Raji (cell line): ENCODE measurements around the gene HORMAD2.

Source experiments
- POLR2A ChIP-seq: IDR thresholded peaks from 2 replicates; pipeline ENCODE4 v1.6.1; 2011; ENCODE audit warnings: low read depth, low read length, control low read depth; ENCODE audit not compliant: insufficient read depth

HORMAD2 gene

GRCh38 chr22:30128511-30128910 is 48.2 kb downstream of the HORMAD2 start:
- no peak for TF ChIP-seq POLR2A

GRCh38 chr22:30129636-30130035 is 49.4 kb downstream of the HORMAD2 start:
- TF ChIP-seq POLR2A = no peak

DNA sequence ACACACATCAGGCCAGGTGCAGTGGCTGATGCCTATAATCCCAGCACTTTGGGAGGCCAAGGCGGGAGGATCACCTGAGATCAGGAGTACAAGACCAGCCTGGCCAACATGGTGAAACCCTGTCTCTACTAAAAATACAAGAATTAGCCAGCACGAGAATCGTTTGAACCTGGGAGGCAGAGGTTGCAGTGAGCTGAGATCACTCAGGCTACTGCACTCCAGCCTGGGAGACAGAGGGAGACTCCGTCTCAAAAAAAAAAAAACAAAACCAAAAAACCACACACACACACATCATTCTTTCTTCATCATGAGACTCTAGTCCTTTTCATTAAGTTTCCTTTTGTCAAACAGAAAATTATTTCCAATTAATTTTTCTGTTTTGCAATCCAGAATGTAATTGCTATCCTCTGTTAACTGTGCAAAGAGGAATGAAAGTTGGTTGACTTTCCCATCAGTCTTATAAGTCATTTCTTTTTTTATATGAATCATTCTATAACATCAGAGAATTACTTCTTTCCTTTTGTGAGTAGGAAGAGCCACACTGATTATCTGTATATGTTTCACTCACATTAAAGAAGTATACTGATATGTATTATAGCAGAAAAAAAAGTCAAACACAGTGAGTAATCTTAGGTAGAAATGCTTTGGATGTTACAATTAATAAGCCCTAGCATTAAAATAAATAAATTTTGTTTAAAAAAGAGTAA is 52.2 kb downstream of the HORMAD2 start:
- no peak for TF ChIP-seq POLR2A

GRCh38 chr22:30140414-30140813 is 60.1 kb downstream of the HORMAD2 start:
- TF ChIP-seq POLR2A = no peak

DNA sequence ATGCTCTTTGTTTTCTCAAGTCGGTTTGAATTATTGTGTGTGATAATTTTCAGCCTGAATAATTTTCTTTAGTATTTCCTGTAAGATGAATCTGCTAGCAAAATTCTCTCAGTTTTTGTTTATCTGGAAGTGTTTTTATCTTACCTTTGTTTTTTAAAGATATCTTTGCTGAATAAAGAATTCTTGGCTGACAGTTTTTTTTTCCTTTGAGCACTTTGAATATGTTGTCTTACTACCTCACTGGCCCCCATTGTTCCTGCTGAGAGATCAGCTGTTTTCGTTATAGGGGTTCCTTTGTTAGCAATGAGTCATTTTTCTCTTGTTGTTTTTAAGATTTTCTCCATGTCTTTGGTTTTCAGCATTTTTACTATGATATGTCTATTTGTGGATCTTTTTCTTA is 63.0 kb downstream of the HORMAD2 start:
- no peak for TF ChIP-seq POLR2A

GRCh38 chr22:30144391-30144790 is 64.1 kb downstream of the HORMAD2 start:
- TF ChIP-seq POLR2A = no peak

DNA sequence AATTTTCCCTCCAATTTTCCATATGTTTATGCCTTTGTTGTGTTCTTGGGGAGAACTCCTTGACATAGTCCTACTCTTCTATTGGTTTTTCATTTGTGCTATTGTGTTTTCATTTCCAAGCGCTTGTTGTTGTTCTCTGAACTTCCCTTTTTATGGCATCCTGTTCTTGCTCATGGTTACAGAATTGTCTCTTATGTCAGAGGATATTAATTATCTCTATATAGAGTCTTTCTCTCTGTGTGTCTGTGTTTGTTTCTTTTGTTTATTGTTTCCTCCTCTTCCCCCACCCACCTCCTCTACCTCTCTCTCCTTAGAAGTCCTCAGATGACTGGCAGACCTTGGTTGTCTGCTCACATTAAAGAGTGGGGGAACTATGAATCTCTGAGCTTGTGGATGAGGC is 69.9 kb downstream of the HORMAD2 start:
- no peak for TF ChIP-seq POLR2A

DNA sequence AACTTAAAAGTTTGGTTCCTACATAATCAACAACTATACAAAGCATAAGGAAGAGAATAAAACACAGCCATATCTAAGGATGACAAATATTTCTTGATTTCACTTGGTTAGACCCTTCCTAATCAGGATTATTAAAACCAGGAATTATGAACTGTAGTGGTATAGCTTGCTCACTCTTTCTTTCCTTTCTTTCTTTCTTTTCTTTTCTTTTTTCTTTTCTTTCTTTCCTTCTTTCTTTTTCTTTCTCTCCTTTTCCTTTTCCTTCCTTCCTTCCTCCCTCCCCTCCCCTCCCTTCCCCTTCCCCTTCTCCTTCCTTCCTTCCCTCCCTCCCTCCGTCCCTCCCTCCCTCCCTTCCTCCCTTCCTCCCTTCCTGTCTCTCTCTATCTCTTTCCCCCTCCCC is 78.0 kb downstream of the HORMAD2 start:
- no peak for TF ChIP-seq POLR2A

- no peak for TF ChIP-seq POLR2A
These were observed 78.7 kb downstream of the HORMAD2 start for GRCh38 chr22:30158744-30159500.

DNA sequence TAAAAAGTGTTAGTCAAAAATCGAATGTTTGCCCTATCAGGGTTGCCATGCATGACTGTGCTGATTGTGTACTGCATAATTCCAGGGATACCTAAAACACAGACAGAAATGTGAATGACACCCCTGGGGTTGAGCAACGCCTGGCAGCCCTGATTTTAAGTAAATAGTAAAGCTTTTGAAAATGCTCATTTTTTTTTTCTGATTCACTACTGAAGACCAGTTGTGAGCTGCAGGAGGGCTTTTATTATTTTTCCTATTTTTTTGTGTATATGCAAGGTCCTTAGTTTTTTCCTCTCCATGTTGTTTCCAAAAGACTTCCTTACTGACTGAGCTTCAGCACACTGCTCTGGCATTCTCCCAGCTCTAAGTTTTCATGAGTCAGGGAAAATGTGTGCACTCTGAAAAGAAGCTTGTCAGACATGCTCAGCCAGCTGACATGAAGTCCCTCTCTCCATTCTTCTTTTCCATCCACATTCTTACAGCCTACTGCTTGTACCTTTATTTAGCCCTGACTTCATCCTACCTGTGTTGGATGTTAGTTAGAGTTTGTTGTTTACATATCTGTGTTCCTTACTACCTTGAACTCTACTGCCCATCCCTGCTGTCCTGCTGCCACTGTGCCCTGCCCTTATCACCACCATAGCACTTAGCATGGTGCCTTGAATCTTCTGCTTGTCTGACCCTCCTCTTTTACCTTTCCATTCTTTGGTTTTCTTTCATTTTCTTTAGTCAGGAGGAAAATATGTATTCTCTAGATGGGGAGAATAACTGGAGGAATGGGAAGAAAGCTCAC is 79.5 kb downstream of the HORMAD2 start:
- no peak for TF ChIP-seq POLR2A

DNA sequence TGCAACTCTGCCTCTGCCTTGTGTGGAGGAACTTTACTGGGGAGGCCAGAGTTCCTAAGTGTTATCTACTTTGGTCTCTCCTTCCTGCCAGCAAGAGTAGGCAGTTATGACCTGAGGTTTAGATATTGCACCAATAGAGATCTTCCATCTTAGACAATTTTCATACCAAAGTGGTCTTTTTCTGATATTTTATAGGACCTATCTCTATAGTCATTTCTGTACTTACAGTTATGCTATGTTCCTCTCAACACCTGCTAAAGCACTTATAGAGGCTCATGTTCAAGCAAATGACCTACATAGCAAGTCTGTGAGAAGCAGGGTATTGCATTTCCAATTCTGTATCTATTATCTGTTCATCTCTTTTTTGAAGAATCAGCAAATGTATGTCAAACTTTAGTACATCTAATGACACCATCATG is 80.8 kb downstream of the HORMAD2 start:
- no peak for TF ChIP-seq POLR2A

GRCh38 chr22:30167296-30167695 is 87.0 kb downstream of the HORMAD2 start:
- TF ChIP-seq POLR2A = no peak

DNA sequence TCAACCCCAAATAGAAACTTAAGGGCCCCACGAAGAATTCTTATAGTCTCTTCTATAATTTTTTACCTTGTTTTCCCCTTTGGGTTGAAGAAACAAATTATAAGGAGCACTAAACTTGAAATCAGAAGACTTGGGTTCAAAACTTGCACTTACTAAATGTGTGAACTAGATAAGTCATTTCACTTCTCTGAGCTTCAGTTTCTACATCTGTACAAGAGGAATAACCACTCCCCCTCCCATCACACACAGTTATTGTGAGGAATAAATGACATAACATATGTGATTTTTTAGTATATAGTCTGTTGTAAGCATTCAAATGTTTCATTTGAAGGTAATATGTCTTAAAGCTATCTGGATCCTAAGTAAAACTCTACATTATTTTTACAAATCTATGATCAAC is 87.5 kb downstream of the HORMAD2 start:
- TF ChIP-seq POLR2A = no peak

DNA sequence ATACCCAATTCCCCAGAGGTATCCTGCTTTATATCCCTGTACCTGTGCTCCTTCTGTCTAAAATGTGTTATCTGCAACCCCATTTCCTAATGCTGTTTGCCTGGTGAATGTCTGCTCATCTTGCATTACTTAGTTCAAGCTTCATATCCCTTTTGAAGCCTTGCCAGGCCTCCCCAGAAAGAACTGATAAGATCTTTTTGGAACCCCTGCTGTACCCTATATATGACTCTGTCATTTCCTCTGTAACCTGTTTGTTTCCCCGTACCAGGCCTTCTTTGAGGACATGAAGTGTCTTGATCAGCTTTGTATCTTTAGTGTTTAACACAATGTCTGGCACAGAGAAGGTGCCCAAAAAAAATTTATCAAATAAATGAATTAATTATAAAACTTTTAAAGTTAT is 88.7 kb downstream of the HORMAD2 start:
- no peak for TF ChIP-seq POLR2A

GRCh38 chr22:30170129-30170528 is 89.9 kb downstream of the HORMAD2 start:
- no peak for TF ChIP-seq POLR2A

GRCh38 chr22:30171008-30171407 is 90.7 kb downstream of the HORMAD2 start:
- TF ChIP-seq POLR2A = no peak

DNA sequence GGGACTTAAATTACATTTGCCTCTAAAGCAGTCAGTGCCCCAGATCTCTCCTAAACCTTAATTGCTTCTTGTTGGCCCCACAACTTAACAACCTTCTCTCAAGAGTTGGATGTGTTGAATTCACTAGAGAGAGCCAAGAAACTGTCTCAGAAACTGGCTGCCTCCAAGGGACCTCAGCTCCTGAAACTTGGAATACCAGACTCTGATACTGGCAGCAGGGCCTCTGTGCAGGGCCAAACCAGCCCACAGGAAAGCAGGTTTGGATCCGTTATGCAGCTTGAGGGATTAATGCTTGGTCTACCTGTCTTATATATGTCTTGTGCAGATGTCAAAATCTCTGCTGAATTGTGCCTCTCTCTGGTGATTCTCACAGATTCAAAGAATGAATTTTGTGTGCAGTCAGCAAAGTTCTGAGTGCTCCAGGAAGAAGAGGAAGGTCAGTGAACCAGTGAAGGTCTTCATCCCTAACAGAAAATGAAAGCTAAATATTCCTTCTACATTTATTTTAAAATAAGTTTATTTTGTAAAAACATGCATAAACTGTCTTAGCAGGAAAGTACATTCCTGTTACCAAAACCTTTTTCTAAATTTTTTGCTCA is 95.5 kb downstream of the HORMAD2 start:
- no peak for TF ChIP-seq POLR2A
